ENCODE data around the gene ASB1. TPM values are rescaled to one million over a fixed set of nuclear protein-coding genes. Genes with fewer than 3 reads are reported as not detected.

Gene ASB1
- total and polyA plus RNA-seq, 2 donors (not counting 1 experiment from before 2014, with no cell fraction given), result 31.9 to 50.7 TPM

DNA sequence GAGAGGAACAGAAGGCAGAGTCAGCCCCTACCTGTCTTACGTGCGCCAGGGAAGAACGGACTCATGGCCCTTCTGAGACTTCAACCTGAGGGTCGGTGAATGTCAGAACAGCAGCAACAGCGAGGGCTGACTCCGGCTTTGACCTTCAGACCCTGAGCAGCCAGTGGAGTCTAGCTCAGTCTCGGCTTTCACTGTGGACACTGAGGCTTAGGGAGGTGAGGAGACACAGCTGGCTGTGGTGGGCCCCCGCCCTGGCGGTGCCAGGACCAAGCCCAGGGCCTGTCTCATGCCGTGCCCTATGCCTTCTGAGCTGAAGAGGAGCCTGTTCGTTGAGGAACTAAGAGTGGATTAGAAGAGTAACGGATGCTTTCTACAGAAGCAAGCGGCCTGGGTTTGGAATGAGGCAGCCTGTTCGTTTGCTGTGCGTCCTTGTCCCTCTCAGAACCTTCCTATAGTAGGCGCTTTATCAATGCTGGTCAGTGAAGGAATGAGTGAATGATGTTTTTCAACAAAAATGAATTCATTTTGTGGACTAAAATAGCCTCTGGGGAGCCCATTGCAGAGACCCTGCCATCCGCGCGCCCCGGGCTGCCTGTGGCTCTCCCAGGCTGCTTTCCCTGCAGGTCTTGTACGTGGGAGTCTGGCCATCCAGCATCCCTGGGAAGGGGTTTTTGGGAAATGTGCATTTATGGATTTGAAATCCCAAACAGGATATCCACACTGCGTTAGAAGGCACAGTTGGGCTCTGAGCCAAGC lies 38.9 kb downstream of the ASB1 start:
- TF ChIP-seq EZH2 (IDR thresholded peaks at IDR 0.05; ENCODE audit: borderline replicate concordance, insufficient read depth, low read depth, low read length, poor library complexity, severe bottlenecking), result no peak
- TF ChIP-seq, protein P1, sequence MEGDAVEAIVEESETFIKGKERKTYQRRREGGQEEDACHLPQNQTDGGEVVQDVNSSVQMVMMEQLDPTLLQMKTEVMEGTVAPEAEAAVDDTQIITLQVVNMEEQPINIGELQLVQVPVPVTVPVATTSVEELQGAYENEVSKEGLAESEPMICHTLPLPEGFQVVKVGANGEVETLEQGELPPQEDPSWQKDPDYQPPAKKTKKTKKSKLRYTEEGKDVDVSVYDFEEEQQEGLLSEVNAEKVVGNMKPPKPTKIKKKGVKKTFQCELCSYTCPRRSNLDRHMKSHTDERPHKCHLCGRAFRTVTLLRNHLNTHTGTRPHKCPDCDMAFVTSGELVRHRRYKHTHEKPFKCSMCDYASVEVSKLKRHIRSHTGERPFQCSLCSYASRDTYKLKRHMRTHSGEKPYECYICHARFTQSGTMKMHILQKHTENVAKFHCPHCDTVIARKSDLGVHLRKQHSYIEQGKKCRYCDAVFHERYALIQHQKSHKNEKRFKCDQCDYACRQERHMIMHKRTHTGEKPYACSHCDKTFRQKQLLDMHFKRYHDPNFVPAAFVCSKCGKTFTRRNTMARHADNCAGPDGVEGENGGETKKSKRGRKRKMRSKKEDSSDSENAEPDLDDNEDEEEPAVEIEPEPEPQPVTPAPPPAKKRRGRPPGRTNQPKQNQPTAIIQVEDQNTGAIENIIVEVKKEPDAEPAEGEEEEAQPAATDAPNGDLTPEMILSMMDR (IDR thresholded peaks at IDR 0.05), result no peak
- Histone ChIP-seq H3K27me3 (replicated peaks in 1 of 4; ENCODE audit: control extremely low read depth in 1 of 4, control insufficient read depth in 3 of 4, insufficient read depth in 4 of 4, low read length in 3 of 4) (no peaks in the 10 kb centered on the region), H3K4me2 (replicated peaks; ENCODE audit: low read depth, low read length, poor library complexity, severe bottlenecking) (no peak overlapping the region), H3K9me3 (ENCODE audit: control extremely low read depth in 1 of 3, control insufficient read depth in 2 of 3, insufficient read depth in 1 of 3, low read length in 2 of 3) (peaks cover 0 to 12% (median 4%) of the 10 kb centered on the region in 3 donors), H3K4me1 (ENCODE audit: control insufficient read depth in 2 of 2, insufficient read depth in 2 of 2, low read length in 2 of 2) (no peaks in the 10 kb centered on the region), H3K9ac (ENCODE audit: low read length) (no peak overlapping the region), H3K27ac (ENCODE audit: low read length in 2 of 2) (no peak overlapping the region), H3K4me3 (ENCODE audit: control extremely low read depth in 1 of 5, extremely low read depth in 1 of 5, insufficient read depth in 1 of 5, low read depth in 2 of 5, low read length in 4 of 5) (no peak overlapping the region), H3K36me3 (replicated peaks in 1 of 2; ENCODE audit: control extremely low read depth in 1 of 2, control insufficient read depth in 1 of 2, extremely low read depth in 1 of 2, insufficient read depth in 2 of 2, low read length in 1 of 2) (no peaks in the 10 kb centered on the region), H3K79me2 (ENCODE audit: control insufficient read depth, insufficient read depth, low read length) (no peaks in the 10 kb centered on the region), H4K20me1 (ENCODE audit: control insufficient read depth, insufficient read depth, low read length, poor library complexity, severe bottlenecking) (no peaks in the 10 kb centered on the region), H2AFZ (ENCODE audit: insufficient read depth, low read depth, low read length, poor library complexity, severe bottlenecking) (no peak overlapping the region)
- intact Hi-C loops (cut with micrococcal nuclease), result no loop called here
- H3K4me3 Mint-ChIP-seq, result no peak overlapping the region
- ChIA-PET POLR2A (no interaction called here), CTCF (no interaction called here)
- no peak for DNase-seq
- no peak for ATAC-seq (ENCODE audit: low read depth)
- H3K27me3 Mint-ChIP-seq, result no peaks in the 10 kb centered on the region
- 94% methylated on average over 18 of the region's 22 CpGs for WGBS (ENCODE audit: insufficient coverage)
- peaks cover 8% of the 10 kb centered on the region for H3K9me3 Mint-ChIP-seq (ENCODE audit: insufficient read depth)
- peaks cover 5% of the 10 kb centered on the region for H3K4me1 Mint-ChIP-seq
- no peak overlapping the region for H3K27ac Mint-ChIP-seq

GRCh38 chr2:238466243-238466756 lies 39.6 kb downstream of the ASB1 start:
- Mint-ChIP-seq H3K4me1 (peaks cover 5% of the 10 kb centered on the region), H3K4me3 (no peak overlapping the region), H3K9me3 (ENCODE audit: insufficient read depth) (peaks cover 10% of the 10 kb centered on the region), H3K27ac (no peak overlapping the region), H3K27me3 (no peaks in the 10 kb centered on the region)
- Histone ChIP-seq H3K9me3 (ENCODE audit: control extremely low read depth in 1 of 3, control insufficient read depth in 2 of 3, insufficient read depth in 1 of 3, low read length in 2 of 3) (peaks cover 0 to 12% (median 4%) of the 10 kb centered on the region in 3 donors), H3K27me3 (replicated peaks in 1 of 4; ENCODE audit: control extremely low read depth in 1 of 4, control insufficient read depth in 3 of 4, insufficient read depth in 4 of 4, low read length in 3 of 4) (no peaks in the 10 kb centered on the region), H3K36me3 (replicated peaks in 1 of 2; ENCODE audit: control extremely low read depth in 1 of 2, control insufficient read depth in 1 of 2, extremely low read depth in 1 of 2, insufficient read depth in 2 of 2, low read length in 1 of 2) (no peaks in the 10 kb centered on the region), H2AFZ (ENCODE audit: insufficient read depth, low read depth, low read length, poor library complexity, severe bottlenecking) (no peak overlapping the region), H3K79me2 (ENCODE audit: control insufficient read depth, insufficient read depth, low read length) (no peaks in the 10 kb centered on the region), H3K4me1 (ENCODE audit: control insufficient read depth in 2 of 2, insufficient read depth in 2 of 2, low read length in 2 of 2) (no peaks in the 10 kb centered on the region), H3K4me2 (replicated peaks; ENCODE audit: low read depth, low read length, poor library complexity, severe bottlenecking) (no peak overlapping the region), H3K9ac (ENCODE audit: low read length) (no peak overlapping the region), H3K27ac (ENCODE audit: low read length in 2 of 2) (no peak overlapping the region), H4K20me1 (ENCODE audit: control insufficient read depth, insufficient read depth, low read length, poor library complexity, severe bottlenecking) (no peaks in the 10 kb centered on the region), H3K4me3 (ENCODE audit: control extremely low read depth in 1 of 5, extremely low read depth in 1 of 5, insufficient read depth in 1 of 5, low read depth in 2 of 5, low read length in 4 of 5) (no peak overlapping the region)
- CTCF ChIA-PET, result no interaction called here
- ATAC-seq (ENCODE audit: low read depth) (no peak), DNase-seq (no peak)
- POLR2A ChIA-PET, result no interaction called here
- no peak for TF ChIP-seq EZH2 (IDR thresholded peaks at IDR 0.05; ENCODE audit: borderline replicate concordance, insufficient read depth, low read depth, low read length, poor library complexity, severe bottlenecking)
- TF ChIP-seq, protein P1 (IDR thresholded peaks at IDR 0.05), result no peak
- WGBS (ENCODE audit: insufficient coverage), result 92% methylated on average over 10 of the region's 10 CpGs
- intact Hi-C loops (cut with micrococcal nuclease), result no loop called here

Data from B cell (primary cell).